Measurements from ENCODE around the gene NCKAP5.
A peak's percentile ranks its signal among the peaks of the same experiment; 100 is the strongest.
"Not testable (repeated sequence)": the region's sequence is repeated elsewhere in the genome, so short reads cannot be mapped to it uniquely, and the experiment has no call there.

NCKAP5 gene

DNA sequence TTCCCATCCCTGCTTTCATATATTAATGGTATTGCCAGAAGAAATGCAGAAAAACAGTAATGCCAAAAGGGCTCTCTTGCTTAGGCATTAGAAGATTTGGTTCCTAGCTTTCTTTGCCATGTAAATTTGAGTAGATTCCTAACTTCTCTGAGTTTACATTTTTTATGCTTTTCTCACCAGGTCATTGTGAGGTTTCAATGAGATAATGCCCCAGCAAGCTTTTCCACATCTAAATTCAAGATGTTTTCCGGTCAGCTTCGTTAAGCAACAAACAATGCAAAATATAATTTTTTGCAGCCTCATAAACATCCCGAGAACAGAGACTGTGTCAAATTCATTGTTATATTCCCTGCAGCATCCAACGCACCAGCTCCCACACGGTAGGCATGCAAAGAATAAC lies 44.9 kb downstream of the NCKAP5 start:
- H3K4me3 ChIP-seq (ENCODE audit: low read depth, low read length) = no peak overlapping the region
- no peak for TF ChIP-seq MYC (IDR thresholded peaks at IDR 0.05; ENCODE audit: low read depth, low read length)
- TF ChIP-seq POLR2A (IDR thresholded peaks at IDR 0.05; ENCODE audit: extremely low read depth, insufficient read length) = no peak
- TF ChIP-seq, protein P1, sequence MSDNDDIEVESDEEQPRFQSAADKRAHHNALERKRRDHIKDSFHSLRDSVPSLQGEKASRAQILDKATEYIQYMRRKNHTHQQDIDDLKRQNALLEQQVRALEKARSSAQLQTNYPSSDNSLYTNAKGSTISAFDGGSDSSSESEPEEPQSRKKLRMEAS (IDR thresholded peaks at IDR 0.05; ENCODE audit: low read depth, low read length) = no peak
- no peak for TF ChIP-seq CTCF (IDR thresholded peaks at IDR 0.05; ENCODE audit: low read depth, low read length)
- no peak for DNase-seq (ENCODE audit: low read depth)

GRCh38 chr2:133522204-133522603 lies 46.1 kb downstream of the NCKAP5 start:
- TF ChIP-seq MYC (IDR thresholded peaks at IDR 0.05; ENCODE audit: low read depth, low read length) (no peak), CTCF (IDR thresholded peaks at IDR 0.05; ENCODE audit: low read depth, low read length) (no peak), POLR2A (IDR thresholded peaks at IDR 0.05; ENCODE audit: extremely low read depth, insufficient read length) (no peak)
- TF ChIP-seq, protein P1 (IDR thresholded peaks at IDR 0.05; ENCODE audit: low read depth, low read length) = no peak
- no peak for DNase-seq (ENCODE audit: low read depth)

GRCh38 chr2:133521146-133521745 lies 47.0 kb downstream of the NCKAP5 start:
- no peak overlapping the region for H3K4me3 ChIP-seq (ENCODE audit: low read depth, low read length)
- no peak for DNase-seq (ENCODE audit: low read depth)
- TF ChIP-seq, protein P1 (IDR thresholded peaks at IDR 0.05; ENCODE audit: low read depth, low read length) = no peak
- TF ChIP-seq POLR2A (IDR thresholded peaks at IDR 0.05; ENCODE audit: extremely low read depth, insufficient read length) = no peak

More at GRCh38 chr2:133522204-133522603, 46.1 kb downstream of the NCKAP5 start:
- H3K4me3 ChIP-seq (ENCODE audit: low read depth, low read length) = no peak overlapping the region

DNA sequence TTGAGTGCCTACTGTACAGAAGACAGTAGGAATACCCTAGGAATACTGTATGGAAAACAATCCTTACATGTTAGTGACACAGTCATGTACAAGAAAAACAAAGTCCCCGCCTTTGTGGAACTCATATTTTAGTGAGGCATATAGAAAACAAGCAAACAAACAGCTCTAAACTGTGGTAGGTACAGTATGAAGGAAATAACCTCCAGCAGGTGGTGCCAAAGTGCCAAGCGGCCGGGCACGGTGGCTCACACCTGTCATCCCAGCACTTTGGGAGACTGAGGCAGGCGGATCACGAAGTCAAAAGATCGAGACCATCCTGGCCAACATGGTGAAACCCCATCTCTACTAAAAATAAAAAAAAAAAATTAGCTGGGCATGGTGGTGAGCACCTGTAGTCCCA lies 48.6 kb downstream of the NCKAP5 start:
- not testable (repeated sequence) for DNase-seq (ENCODE audit: low read depth)
- TF ChIP-seq CTCF (IDR thresholded peaks at IDR 0.05; ENCODE audit: low read depth, low read length) = peak; percentile 13

GRCh38 chr2:133518700-133519344 lies 49.4 kb downstream of the NCKAP5 start:
- TF ChIP-seq, protein P1 (IDR thresholded peaks at IDR 0.05; ENCODE audit: low read depth, low read length) = no peak
- TF ChIP-seq POLR2A (IDR thresholded peaks at IDR 0.05; ENCODE audit: extremely low read depth, insufficient read length) (no peak), CTCF (IDR thresholded peaks at IDR 0.05; ENCODE audit: low read depth, low read length) (no peak), MYC (IDR thresholded peaks at IDR 0.05; ENCODE audit: low read depth, low read length) (no peak)
- no peak for DNase-seq (ENCODE audit: low read depth)
- H3K4me3 ChIP-seq (ENCODE audit: low read depth, low read length) = no peak overlapping the region

More for the DNA sequence above, 48.6 kb downstream of the NCKAP5 start:
- H3K4me3 ChIP-seq (ENCODE audit: low read depth, low read length) = not testable (repeated sequence)

- no peak overlapping the region for H3K4me3 ChIP-seq (ENCODE audit: low read depth, low read length)
- no peak for TF ChIP-seq CTCF (IDR thresholded peaks at IDR 0.05; ENCODE audit: low read depth, low read length)
- TF ChIP-seq POLR2A (IDR thresholded peaks at IDR 0.05; ENCODE audit: extremely low read depth, insufficient read length) = no peak
- TF ChIP-seq MYC (IDR thresholded peaks at IDR 0.05; ENCODE audit: low read depth, low read length) = no peak
- TF ChIP-seq, protein P1 (IDR thresholded peaks at IDR 0.05; ENCODE audit: low read depth, low read length) = no peak
- DNase-seq (ENCODE audit: low read depth) = no peak
Measured at GRCh38 chr2:133517876-133518275, 50.4 kb downstream of the NCKAP5 start.

All from NB4 (cell line).